CD4-positive, alpha-beta T cell treated with Interleukin-1 beta for 1 hour (primary cell): Measurements from ENCODE around the gene PDE11A.

Experiments used
- DNase-seq, 2 donors: peaks; one replicate each; pipeline ENCODE4 v3.0.0-alpha.2; 2020 to 2022

The PDE11A gene

DNA sequence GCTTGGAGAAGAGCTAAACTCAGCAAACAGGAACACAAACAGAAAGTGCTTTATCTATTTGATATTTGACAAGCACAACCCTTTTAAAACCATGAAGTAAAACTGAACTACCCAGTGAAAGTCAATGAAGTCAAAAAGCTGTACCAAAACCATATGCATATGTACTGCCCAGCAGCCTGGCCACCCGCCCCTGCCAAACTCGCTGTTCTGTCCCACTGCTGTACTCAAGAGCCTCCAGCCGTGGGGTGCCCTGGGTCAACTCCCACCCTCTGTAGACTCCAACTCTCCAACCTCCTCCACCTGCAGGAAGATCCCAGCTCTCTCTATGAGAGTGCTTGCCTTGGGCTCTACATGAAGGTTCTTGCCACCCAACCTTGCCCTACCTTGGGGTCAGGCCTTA is 411.8 kb downstream of the PDE11A start:
- DNase-seq, result no peak

DNA sequence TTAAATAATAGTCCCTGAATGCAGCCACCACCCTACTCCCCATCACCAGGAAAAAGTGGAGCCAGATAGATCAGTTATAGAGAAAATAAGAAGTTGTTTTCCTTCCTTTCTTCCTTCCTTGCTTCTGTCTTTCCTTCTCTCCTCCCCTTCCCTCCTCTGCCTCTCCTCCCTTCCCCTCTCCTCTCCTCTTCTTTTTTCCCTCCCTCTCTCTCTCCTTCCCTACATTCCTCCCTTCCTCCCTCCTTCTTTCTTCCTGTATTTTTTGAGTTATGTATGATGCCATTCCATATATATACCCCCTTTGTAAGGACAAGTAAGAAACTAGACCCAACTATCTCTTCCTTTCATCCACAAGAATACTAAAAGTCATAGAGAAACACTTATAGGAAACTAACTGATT is 414.3 kb downstream of the PDE11A start:
- DNase-seq, result no peak

DNA sequence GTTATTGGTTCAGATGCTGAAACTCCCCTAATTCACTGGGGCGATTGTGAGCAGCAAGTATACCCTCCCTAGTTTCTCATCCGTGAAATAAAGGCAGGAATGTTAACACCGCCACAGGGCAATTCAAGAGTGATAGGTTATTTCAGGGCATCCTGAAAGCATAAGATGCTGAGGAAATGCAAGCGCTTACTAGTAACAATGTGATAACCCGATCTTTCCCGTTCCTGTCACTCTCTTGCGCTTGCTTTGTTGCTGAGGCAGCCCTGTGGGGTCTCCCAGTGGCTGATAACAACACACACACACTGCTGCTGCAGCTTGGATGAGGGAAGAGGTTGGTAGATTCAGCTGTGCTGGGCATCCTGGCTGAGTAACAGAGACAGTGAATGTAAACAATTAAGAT is 420.7 kb downstream of the PDE11A start:
- DNase-seq, result no peak

DNA sequence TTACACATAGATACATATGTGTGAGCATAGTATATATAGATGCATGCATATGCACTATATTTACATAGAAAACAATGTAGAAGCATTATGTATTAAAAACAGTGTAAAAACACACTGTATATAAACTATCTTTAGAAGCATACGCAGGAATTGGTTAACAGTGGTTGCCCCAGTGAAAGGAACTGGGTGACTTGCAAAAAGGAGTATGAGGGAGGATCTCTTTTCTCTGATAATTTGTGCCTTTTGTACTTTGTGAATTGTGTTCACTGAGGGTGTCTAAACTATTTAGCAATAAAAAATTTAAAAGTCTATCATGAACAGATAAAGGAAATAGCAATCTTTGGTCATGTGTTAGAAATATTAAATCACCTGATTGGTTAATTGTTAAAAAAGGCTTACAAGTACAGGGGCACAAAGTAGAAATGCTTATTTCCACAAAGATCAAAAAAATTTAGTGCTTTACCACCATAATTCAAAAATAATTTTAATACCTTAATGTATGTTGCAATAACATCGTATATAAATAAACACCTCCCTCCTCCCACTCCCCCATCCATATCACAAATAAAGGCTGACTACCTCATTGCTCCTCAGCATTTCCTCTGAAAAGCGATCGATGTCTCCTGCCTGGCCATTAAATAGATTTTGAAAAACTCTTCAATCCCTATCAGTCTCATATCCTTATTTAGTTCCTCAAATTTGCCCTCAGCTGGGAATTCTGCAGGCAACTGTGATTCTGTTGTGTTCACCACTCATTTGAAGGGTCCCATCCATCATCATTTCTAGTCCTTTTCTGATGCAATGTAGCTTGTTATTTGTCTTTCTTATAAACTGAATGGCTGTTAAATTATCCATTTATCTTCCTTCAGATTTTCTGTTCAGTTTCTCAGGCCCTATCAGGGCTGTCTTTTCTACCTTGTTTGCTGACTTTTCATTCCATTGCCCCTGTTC is 422.7 kb downstream of the PDE11A start:
- no peak for DNase-seq

DNA sequence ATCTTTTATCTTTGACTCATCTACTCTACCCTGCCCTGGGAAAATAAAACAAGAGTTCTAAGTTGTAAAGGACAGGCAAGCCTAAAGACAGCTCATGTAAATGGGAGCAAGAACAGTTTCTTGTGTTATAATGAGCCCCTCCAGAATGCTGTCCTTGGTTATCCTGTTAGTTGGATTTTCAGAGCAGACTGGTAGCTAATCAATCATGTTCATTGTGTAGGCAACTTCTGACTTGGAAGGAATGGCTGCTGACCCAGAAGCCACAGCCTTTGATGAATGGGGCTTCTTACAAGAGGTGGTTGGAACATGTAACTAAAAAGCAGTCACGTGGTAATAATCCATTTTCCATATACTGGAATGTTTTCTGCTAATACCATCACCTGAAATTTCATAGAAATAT is 425.8 kb downstream of the PDE11A start:
- no peak for DNase-seq

DNA sequence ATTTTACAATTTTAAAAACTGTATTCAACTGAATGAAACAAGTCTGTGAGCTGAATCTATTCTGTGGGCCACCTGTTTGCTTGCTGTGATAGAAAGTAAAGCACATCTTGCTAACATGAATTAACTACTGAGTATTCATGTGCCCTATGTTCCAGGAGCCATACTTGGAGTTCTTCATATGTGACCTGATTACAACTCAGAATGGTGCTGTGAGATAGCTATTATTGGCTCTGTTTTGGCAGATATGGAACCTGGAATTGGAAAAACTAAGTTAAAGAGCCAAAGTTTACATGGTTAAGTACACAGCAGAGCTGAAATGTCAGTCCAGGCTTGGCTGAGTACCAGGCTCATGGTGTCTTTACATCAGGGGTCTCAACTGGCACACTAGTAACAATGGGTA is 426.3 kb downstream of the PDE11A start:
- DNase-seq, result no peak

DNA sequence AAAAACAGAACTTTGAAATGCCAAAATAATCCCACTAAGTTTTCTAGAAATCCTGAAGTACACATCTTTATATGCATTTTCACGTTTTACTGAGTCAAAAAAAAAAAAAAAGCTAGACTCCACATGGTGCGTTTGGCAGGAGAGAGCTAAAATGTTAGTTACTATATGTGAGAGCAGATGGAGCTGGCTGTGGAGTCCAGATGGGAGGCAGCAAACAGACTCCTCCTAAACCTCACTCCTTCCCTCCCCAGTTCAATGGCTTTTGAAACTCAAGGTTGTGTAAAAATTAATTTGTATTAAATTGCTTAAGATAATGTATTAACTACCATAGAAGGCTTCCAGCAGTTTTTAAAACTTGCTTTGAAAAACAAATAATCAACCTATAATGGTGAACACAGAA is 431.2 kb downstream of the PDE11A start:
- no peak for DNase-seq

DNA sequence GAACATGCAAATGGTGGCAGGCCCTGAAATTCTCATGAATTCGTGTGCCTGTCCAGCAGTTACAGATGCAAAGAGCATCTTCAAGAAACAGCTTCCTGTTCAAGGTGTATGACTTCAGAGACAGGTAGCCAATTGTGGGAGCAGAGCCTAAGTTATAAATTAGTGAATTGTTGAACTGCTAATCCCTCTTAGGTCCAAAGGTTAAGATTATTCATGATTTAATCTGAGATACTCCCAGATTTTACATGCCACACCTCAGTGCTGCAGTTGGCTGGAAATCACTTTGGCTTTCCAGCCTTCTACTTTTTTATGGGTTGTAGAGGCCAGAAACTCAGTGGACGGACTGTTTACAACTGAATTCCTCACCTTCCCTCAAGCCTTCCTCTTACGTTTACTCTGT is 432.2 kb downstream of the PDE11A start:
- DNase-seq, result no peak

DNA sequence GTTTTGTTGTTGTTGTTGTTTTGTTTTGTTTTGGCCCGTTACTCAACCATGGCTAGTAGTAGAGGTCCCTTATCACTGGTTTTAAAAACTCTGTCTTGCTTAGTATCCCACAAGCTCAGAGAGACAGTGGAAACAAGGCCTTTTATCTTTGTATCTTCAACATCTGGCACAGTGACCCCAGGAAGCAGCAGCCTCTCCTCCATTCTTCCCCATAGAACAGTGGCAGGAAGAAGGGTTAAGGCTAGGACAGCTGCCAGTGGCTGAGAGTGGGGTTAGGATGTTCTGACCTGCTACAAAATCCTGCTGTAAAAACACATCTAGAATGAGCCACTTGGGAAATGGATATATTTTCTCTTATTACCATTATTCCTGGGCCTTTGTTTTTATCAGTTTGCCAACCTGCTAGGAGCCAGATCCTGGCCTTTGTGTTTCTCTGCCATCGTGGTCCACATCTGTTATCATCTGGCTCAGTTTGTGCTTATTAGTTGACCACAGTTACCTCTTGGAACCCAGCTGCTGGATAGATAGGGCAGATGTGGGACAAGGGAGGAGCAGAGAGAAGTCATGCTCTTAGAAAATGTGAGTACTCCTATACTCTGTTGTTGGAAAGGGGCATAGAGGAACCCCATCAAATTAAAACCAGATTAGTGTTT is 433.2 kb downstream of the PDE11A start:
- DNase-seq, result no peak

DNA sequence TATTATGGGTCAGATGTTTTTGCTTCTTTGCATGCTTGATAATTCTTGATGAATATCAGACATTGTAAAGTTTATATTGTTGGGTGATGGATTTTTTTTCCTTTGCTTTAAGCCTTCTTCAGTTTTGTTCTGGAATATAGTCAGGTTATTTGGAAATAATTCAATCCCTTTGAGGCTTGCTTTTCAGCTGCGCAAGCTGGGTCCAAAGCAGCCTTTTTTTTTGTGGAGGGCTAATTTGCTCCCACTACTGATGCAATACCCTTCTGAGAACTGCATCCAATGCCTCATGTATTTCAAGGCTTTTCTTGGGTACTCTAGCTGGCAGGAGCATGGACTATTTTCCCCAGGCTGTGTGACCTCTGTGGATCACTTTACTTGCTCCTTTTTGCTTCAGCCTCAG is 434.1 kb downstream of the PDE11A start:
- no peak for DNase-seq

DNA sequence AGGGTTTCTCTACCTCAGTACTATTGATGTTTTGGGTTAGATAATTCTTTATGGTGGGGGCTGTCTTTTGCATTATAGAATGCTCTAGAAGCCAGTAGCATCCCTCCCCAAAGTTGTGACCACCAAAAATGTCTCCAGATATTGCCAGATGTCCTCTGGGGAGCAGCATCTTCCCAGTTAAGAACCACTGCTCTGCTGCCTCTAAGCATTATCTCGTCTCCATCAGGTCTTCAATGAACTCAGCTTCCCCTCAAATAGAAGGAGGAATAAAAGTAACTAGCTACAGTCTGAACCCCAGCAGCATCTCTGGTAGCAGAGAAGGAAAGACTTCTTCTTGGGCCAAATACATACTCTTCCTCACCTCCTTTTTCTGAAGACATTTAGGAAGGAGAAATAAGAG is 435.9 kb downstream of the PDE11A start:
- no peak for DNase-seq

DNA sequence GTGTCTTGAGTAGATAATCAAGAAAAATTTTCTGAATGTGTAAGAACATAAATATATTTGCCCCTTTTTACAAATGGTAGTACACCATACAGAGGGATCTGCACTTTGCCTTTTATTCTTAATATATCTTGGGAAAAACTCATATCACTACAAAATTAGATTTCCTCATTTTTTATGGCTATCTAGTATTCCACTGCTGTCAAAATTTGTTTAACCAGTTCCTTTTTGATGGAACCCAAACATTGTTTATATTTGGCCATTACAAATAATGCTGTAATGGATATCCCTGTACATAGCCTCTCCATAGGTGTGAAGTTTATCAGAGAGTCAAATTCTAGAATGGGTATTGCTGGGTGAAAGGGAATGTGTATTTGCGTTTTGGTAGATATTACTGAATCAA is 436.9 kb downstream of the PDE11A start:
- no peak for DNase-seq

DNA sequence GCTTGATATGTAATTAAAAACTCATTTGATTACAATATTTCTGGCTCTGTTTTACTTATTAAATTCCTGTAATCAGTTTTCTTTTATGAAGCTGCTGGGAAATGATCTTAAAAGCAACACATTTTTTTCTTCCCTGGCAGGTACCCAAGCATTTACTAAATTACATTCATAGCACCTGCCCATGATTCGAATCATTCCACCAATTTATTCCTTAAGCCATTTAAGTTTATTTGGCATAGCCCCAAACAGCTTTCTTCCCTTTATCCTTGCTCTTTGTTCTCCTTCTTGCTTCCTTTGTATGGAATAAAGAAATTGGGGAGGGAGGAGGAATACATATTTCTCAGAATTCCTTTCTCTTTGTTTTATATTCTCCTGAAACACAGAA is 438.7 kb downstream of the PDE11A start:
- no peak for DNase-seq

DNA sequence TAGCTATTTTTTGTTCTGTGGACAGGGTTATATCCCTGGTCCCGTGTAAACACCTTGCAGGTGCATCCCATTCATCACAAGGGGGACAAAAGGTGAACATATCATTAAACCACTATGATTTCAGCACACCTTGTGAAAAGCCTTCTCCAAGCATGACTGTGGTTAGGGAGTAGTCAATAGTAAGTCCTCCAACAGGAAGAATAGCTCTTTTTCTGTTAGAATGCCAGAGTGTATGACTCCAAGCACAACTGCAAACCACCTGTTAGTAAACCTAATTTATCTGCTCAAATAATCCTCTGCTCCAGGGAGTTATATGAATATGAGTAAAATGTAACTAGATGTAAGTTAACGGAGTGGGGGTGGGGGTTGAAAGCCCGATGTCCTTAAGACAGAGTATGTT is 439.5 kb downstream of the PDE11A start:
- DNase-seq, result no peak

DNA sequence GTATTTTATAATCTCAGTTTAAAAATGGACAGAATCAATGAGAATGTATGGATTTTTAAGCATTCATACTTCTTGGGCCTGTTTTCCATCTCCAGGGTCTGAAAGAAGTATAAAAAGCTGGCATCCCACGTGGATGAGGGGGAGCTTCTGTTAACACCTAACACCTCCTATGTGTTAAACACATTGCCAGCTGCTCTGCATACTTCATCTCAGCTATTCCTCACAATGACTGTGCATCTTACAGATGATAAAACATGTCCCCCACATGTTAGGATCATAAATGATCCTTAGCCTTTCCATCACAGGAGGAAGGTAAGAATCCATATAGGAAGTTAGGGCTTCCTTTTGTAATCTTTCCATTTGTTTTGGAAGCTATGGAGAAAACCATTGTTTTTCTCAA is 440.9 kb downstream of the PDE11A start:
- DNase-seq, result no peak

DNA sequence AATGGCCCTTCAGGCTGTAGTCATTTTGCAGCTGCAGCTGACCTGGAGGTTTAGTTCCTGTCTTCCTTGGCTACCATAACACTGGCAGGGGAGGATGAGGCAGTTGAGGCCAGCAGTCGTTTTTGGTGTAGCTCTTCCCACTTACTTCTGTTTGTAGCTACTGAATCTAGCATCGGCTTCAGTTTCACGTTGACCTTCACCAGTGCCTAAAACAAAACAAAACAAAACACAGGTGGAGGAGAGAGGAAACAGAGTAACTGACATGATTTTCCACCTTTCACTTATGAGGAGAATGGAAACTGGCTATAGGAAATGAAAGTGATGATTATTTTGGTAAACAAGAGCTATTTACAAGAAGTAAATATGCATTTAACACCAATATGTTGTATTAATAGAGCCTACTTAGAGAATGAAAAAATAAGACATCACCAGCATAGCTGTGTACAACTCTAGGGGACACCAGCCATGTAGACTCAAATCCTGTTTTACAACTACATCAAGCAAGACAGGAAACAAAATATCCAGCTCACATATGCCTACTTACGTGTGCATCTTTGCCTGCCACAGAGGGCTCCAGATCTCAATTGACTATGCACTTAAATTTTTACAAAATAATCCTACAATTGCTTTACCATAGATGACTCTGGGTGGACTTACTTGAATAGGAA is 443.1 kb downstream of the PDE11A start:
- DNase-seq, result no peak

DNA sequence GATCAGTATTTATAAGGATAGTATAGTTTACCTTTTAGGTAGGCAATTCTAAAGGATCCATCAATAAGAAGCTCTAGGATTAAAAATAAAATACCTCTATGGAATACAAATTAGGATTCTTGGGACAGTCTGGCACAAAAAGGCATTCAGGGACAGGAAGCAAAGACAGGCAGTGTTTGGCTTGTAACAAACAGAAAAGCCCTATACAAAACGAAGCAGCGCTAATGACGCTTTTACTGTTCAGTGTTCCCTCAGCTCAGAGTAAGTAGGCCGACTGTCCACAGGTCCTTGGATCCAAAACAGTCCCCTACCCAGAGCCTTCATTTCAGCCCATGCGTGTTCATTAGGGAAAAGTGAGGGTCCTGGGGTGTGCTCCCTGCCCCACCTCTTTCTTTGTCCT is 443.7 kb downstream of the PDE11A start:
- DNase-seq, result no peak

DNA sequence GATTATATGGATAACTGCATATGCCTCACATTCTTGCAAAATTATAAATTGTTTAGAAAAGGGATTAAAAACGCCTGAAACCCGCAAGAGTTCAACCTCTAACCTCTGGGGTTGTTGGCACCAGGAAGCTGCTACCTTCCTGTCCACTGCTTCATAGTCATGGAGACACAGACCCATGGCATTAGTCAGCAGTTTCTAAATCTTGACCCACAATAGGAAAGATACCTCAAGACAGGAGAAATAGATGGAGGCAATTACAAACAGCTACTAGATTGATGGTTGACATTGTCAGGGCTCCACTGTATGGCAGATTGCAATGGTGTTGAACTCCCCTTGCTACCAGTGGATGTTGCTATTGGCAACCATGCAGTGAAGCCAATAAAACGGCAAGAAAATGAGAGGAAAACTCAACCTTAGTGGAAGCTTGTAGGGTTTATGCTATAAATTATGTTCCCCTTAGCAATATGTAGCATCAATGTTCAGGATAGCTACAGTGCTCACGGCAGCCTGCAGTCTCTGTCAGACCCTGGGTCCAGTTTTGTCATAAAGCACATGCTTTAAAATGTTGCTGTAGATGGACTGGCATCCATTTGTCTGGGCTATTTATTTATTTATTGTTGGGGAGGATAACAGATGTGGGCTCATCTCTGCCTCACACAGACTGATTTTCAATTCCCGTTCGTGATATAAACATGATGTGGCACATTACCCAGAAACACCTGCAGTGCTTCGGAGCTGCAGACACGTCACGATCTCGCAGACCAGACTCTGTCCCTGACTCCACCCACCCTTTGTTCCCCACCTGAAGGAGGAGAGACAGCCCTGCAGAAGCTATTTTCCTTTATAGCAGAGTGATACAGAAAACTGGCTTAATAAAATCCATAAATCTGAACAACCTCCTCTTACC is 446.6 kb downstream of the PDE11A start:
- no peak for DNase-seq

DNA sequence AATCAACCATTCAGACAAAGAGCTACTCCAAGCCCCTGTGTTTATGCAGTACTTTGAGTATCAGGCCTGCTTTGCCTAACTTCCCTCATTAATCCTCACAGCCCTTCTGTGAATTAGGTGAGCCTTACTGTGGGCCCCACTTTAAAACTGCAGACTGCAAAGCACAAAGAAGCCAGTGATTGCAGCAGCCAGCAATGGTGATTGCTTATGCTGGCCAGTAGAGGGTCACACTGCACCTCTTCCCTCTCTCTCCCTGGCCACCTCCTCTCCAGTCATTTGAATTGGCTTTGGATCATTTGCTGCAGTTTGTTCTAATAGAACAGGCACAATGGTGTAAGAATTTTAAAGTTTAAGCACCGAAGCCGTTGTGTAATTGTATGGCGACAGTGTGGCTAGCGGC is 450.1 kb downstream of the PDE11A start:
- no peak for DNase-seq

DNA sequence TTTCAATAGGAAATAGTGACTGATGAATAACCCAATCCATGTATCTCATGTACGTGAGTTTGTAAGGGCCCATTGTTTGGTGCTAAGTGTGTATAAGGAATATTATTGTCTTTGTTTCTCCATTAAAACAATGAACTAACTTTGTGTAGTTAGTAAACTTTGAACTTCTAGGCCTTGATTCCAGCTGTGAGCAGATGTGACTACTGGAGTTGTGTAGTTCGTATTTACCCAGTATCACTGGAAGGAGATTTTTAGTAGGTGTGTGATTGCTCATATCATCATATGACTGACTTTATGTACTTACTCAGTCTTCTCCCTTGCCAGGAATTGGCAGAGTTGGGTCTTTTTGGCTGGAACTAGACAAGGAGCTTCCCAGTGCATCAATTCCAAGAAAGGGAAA is 452.6 kb downstream of the PDE11A start:
- DNase-seq, result no peak

DNA sequence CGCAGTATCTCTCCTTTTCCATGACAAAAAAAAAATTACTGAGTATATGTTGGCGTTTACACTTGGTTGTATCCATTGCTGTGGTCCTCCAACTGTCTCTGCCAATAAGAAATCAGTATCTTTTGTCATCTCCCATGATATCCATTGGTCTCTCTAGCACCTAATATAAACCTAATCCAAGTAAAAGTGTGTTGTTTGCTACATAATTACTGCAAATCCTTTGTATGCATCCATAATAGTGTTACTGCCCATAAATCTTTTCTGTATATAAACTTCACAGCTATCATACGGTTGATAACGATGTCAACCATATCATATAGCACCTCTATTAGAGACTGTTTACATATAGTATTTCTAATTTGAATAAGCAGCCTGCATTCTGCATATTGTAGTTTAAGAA is 453.1 kb downstream of the PDE11A start:
- no peak for DNase-seq

DNA sequence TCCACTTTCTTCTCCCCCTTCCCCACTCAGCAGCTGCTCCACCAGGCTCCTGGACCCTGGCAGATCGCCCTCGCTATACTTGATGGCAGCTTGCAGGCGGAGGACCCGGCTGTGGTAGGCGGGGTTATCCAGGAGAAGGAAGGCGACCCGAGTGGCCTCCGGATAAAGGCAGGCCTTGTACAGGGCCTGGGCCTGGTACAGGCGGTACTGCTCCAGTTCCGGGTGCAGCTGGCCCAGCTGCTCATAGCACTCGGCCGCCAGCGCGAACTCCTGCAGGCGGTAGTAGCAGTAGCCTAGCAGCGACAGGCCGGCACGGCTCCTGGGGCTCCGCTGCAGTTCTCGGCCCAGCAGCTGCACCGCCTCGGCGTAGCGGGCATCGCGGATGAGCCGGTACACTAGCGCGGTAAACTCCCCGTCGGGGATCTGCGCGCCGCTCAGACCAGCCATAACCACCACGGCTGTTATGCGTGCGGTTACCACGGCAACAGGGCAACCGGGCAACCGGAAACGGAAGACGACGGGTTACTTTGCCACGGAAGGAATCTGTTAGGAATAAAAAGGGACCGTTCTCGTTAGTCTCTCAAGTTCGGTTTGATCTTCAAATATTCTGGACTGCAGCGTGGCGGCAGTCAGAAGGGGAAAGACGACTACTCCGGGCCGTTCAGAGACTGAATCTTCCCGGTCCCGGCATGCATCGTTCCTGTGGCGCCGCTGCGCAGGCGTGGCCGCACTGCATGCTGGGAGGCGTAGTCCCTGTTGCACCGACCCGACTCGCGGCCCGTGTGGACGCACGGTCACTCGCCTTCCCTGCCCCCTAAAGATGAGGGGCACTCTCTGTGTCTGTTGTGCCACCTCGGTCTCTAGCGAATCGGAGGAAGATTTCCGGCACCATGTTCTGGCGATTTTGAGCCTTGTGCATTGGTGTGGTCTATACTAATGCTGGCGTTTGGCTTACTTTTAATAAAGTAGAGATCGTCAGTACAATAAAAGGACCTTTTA is 454.0 kb downstream of the PDE11A start:
- DNase-seq, result peak; percentile 91 to 92
